Ovary (tissue), 3 donors: ENCODE results near the gene RTP3.

ENCODE experiments used
- CTCF ChIP-seq, 3 donors: fragments of 450-650 bp in 2 of 3; fragments of 200-600 bp in 1 of 3; IDR thresholded peaks; one replicate each; pipeline versions ENCODE4 v1.5.1 to v1.8.0; 2016 to 2022; ENCODE audit warnings: antibody characterized with exemption in 3 of 3, mild to moderate bottlenecking in 1 of 3
- EP300 ChIP-seq: sonication (generic); formaldehyde crosslinking; IDR thresholded peaks from one replicate; pipeline ENCODE4 v1.6.1; 2017; ENCODE audit warnings: antibody characterized with exemption
- POLR2A ChIP-seq: fragments of 450-650 bp; IDR thresholded peaks from one replicate; pipeline ENCODE4 v1.6.1; 2017; ENCODE audit warnings: antibody characterized with exemption, mild to moderate bottlenecking, moderate library complexity
- donor health status: DM: no; HTN: no; CAD: no.

GRCh38 chr3:46496746-46497555 is 825 bp upstream of the RTP3 start:
- no peak for TF ChIP-seq CTCF (IDR thresholded peaks at IDR 0.05)
- TF ChIP-seq EP300 = no peak
- TF ChIP-seq POLR2A = no peak
